Stimulated activated CD4-positive, alpha-beta T cell treated with anti-CD3 and anti-CD28 coated beads, TNF-alpha, amount 100 ng/mL, for 1 hour (primary cell): ENCODE data around the gene CEBPA.

Experiments
- DNase-seq, 3 donors: peaks; one replicate each; pipeline ENCODE4 v3.0.0-alpha.2; 2020; ENCODE audit warnings: low read depth in 3 of 3, low spot score in 1 of 3

The CEBPA gene

DNA sequence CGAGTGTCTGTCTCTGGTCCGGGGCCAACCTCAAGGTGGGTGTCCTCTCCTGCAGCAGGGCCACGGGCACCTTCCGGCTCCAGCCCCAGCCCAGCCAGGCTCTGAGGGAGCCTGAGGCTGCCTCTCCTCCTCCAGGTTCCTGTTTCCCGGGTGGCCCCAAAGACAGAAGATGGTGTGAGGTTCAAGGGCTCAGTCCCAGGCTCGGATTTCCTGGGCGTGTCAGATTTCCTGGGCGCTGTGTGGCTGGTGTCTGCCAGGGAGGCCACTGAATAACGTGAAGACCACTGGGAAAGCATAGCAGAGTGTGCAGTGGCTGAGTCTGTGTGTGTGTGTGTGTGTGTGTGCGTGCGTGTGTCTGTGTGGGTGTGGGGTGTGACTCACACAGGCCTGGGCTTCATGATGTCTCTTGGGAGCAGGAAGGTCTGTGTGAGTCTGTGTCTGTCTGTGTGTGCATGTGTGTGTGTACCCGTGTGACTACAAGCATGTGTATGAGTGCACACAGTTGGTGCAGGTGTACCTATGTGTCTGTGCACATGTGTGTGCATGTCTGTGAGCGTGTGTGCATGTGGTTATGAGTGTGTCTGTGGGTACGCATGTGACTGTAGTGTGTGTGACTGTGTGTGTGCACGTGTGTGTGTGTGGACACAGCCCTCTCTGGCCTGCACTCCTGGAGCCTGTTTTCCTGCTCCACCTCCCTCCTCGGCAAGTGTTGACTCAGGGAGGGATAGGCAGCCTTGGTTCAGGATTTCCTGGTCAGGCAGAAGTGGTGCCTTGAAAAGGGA is 28.3 kb downstream of the CEBPA start:
- DNase-seq, result peak in 1 of 3 donors; percentile 22

GRCh38 chr19:33273065-33273736 is 29.1 kb downstream of the CEBPA start:
- no peak for DNase-seq

DNA sequence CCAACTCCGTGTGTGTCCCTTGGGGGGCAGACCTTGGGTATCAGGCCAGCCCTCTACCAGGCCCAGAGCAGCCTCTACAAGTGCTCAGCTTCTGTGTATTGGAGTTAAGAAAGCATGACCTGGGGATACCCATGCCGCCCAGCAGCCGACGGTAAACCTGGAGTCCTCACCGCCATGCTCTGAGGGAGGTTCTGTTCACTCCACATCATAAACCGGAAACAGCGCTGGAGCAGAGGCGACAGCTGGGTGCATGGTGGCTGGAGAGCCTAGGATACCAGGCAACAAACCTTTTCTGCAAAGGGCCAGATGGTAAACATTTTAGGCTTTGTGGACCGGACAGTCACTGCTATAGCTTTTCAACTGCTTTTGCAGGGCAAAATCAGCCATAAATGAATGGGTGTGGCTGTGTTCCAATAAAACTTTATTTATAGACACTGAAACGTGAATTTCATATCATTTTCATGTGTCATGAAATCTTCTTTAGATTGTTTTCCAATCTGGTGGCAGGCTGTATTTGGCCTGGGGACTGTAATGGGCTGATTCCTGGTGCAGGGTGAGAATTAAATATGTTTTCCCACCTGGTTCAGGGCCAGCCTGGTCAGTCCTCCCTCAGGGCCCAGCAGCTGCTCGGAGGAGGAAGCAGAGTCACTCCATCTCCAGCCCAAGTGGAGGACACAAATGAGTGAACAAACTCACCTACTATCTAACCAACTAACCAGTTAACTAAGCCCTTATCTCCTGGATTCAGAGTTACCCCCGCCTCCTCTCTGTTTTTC is 30.9 kb downstream of the CEBPA start:
- no peak for DNase-seq

- DNase-seq, result no peak
Observed at GRCh38 chr19:33270769-33271168, 31.6 kb downstream of the CEBPA start.

GRCh38 chr19:33269016-33269415 is 33.3 kb downstream of the CEBPA start:
- DNase-seq, result no peak

DNA sequence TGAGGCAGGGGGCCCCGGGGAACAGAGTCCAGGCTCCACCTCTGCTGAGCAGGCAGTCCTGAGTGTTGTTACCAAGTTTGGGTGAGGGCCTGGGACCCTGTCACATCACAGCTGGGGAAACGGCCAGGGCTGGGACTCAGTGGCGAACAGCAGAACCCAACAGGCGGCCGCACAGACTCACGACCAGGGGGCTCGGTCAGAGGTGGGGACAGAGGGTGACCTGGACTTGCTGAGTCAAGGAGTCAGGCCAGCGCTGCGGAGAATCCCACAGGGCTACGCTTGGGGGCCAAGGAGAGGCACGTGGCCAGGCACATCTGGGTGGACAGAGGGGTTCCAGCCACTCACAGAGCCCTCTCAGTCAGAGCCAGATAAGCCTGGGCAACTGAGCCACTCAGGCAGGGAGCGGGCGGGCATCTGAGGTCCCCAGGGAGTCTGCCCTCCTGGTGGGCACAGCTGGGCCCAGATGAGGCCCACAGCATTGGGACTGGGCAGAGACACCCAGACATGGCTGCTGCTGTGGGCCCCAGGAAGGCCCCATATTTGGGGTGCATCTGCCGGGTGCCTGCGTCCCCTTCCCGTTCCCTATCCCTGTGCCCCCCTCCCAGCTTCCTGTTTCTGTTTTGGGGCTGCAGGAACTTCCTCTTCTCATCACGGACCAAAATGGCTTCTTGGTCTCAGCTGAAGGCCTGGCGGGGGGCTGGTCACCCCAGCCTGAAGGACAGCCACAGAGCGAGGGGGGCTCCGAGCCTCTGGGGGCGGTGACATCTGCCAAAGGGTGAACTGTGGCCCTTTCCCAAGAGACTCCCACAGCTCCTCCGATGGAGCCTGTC is 34.0 kb downstream of the CEBPA start:
- no peak for DNase-seq

- DNase-seq, result no peak
Observed at GRCh38 chr19:33267706-33268105, 34.6 kb downstream of the CEBPA start.

DNA sequence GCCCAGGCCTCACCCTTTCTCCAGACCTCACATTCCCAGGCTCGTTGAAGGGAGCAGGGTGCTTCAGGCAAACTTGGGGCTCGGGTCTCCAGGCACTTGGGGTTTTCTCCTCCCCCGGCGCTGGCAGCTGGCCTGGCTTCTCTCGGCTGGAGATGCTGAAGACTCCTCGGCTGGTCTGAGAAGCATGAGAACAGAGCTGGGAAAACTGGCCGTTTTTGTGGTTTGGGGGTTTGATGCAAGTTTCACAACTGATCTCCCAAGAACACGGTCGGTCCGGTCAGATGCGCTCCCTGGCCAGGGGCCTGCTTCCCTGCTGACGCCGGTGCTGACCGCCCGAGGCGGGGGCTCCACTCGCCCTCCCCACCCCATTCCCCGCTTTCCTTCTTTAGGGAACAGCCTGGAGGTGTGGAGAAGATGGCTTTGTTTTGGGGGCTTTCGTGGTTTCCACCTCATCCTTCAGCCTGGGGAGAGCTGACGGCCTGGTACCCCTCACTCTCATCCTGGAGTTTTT is 35.3 kb downstream of the CEBPA start:
- no peak for DNase-seq

- DNase-seq, result no peak
Observed at GRCh38 chr19:33264881-33265445, 37.4 kb downstream of the CEBPA start.

GRCh38 chr19:33263325-33264023 is 38.9 kb downstream of the CEBPA start:
- DNase-seq, result no peak

GRCh38 chr19:33261511-33262189 is 40.7 kb downstream of the CEBPA start:
- no peak for DNase-seq

DNA sequence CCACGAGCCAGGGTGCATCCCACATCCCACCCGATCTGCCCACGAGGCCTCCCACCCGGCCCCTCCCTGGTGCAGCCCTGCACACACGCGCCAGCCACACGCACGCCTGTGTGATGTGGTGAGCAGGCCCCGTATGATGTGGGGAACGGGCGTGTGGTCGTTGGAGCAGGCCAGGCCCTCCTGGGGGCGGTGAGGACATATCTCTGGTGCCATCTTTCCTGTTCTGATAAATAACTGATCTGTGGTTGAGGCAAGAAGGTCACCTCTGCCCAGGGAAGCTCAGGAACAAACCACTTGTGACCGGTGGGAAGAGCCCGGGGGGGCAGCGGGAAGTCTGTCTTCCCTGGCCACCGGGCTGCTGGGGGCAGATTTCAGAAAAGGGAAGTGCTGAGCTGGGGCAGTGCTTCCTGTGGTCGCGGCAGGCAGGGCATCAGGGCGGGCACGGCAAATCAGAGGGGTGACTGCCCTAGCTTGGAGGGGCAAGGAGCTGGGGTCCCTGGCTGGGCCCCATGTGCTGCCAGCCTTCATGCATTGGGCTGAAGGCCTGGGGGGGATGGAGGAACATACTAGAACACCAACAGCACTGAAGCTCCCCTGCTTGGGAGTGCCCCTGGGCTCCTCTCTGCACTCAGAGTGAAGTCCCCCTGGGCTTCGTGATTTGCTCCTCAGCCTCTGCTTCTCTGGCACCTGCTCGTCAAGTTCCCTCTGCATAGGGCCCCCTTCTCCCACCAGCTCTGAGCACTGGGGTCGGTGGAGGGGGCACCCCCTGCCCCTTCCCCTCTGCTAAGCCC is 41.5 kb downstream of the CEBPA start:
- no peak for DNase-seq

- no peak for DNase-seq
Observed at GRCh38 chr19:33259539-33259938, 42.8 kb downstream of the CEBPA start.

DNA sequence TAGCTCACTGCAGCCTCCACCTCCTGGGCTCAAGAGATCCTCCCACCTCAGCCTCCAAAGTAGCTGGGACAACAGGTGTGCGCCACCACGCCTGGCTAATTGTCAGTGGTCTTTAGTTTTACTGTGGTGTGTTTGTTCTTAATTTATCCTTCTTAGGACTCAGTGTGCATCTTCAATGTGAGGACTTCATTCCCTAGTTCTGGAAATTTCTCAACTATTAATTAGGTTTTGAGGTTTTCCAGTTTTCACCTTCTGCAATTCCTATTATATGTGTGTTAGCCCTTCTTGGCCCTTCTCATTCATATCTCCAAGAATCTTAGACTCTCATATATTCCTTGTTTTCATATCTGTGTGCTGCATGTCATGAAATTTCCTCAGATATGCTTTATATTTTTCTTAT is 44.5 kb downstream of the CEBPA start:
- no peak for DNase-seq

DNA sequence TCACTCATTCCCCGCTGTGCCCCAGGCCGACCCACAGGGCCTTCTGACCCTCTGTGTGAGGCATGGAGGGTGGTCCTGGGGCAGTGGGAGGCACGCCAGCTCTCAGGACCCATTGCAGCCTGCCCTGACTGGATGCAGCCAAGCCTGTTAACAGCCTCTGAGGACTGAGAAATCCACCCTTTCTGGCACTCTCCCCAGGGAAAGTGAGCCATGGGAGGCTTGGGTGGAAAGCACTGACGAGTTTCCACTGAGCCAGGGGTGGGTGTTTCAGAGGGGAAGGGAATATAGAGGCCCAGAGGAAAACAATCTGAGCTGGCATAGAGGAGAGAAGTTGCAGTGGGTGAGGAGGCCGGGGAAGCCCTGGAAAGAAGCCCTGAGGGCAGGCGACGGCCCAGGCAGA is 46.1 kb downstream of the CEBPA start:
- DNase-seq, result no peak

DNA sequence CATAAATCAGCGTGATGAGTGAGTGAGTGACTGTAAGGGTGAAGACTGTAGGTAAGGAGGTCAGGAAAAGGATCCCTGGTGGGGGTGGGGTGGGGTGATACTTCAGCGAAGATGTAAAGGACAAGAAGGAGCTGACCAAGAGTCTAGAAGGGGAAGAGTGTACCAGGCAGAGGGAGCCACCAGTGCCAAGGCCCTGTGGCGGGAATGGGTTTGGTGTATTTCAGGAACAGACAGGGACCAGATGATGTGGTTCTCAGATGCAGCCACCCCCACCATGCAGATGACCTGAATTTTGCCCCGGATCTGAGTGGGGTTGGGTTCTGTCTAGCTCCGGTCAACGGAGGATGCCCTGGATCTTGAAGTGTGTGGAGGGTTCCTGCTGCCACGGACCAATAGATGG is 46.6 kb downstream of the CEBPA start:
- no peak for DNase-seq

DNA sequence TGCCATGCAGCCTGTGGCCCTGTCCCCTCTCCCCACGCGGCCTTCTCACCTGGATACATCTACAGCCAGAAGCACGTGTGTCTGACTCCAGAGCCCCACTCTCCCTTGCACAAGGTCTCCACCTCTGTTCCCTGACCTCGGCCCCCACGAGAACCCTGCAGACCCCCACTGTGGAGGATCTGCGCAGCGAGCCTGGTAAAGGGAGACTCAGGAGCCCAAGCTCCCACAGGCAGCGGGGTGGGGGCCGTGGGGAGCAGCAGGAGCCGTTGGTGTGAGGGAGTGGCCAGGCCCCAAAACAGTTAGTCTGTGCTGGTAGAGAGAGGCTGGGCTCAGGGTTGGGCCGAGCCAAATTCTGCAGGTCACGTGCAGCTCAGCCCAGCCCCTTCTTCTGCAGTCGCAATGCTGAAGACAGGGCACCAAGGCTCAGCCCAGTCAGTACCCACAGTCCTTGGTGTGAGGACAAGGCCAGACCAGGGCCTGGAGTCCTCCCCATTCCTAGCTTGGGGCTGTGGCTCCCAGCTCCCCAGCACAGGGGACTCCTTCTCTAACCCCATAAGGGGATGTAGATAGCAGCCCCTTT is 48.0 kb downstream of the CEBPA start:
- DNase-seq, result no peak

DNA sequence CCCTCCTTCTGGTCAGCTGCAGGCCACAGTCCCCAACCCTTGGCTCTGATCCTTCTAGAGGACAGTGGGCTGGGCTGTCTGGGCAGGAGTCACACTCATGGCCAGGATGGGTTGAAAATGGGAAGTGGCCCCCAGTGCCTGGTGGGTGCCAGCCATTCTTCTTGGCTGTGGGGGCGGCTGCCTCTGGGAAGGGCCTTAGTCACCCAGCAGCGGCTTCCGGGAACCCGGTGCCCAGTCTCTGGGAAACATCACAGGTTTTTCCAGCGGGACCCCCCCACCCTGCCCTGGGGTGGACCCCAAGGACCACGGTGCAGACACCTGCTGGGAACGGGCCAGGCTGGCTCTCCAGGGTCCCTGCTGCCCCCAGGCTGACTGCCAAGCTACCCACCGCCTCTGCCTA is 49.4 kb downstream of the CEBPA start:
- no peak for DNase-seq
